ENCODE results near the gene ROMO1. TPM values are rescaled to one million over a fixed set of nuclear protein-coding genes. Genes with fewer than 3 reads are reported as not detected.
A peak's percentile ranks its signal among the peaks of the same experiment; 100 is the strongest.
"Not testable (repeated sequence)": the region's sequence is repeated elsewhere in the genome, so short reads cannot be mapped to it uniquely, and the experiment has no call there.

The ROMO1 gene
- total RNA-seq, 1 donor from 2014 or later, result 131 TPM

GRCh38 chr20:35743693-35744491, 44.7 kb downstream of the ROMO1 start:
- DNase-seq (ENCODE audit: extremely low spot score, unreplicated experiment), result no peak
- Mint-ChIP-seq H3K4me1 (ENCODE audit: unreplicated experiment) (peaks cover 30% of the 10 kb centered on the region), H3K27ac (peak overlapping the region; percentile 99), H3K9me3 (no peaks in the 10 kb centered on the region), H3K4me3 (peak overlapping the region; percentile 97), H3K27me3 (peaks cover 6% of the 10 kb centered on the region), H3K36me3 (peaks cover 24% of the 10 kb centered on the region)
- no peak for TF ChIP-seq CTCF (conservative IDR thresholded peaks at IDR 0.05)

- DNase-seq (ENCODE audit: extremely low spot score, unreplicated experiment); H3K27me3 Mint-ChIP-seq; H3K9me3 Mint-ChIP-seq; H3K4me3 Mint-ChIP-seq: not testable (repeated sequence)
- Mint-ChIP-seq H3K4me1 (ENCODE audit: unreplicated experiment) (peaks cover 27% of the 10 kb centered on the region), H3K27ac (peak overlapping the region; percentile 99), H3K36me3 (peaks cover 21% of the 10 kb centered on the region)
Measured at GRCh38 chr20:35744492-35744841, 45.3 kb downstream of the ROMO1 start.

Other genes starting within 250 kb of the ROMO1 start
- 48.7 and 57.1 TPM in 2 replicates for gene CEP250, start 243.8 kb upstream of the ROMO1 start, total RNA-seq (ENCODE audit: low replicate concordance)
- not detected in 2 replicates for gene C20orf173, start 169.8 kb upstream of the ROMO1 start, total RNA-seq (ENCODE audit: low replicate concordance)
- 264 and 288 TPM in 2 replicates for gene ERGIC3, start 157.3 kb upstream of the ROMO1 start, total RNA-seq (ENCODE audit: low replicate concordance)
- gene SPAG4, start 83.6 kb upstream of the ROMO1 start, total RNA-seq (ENCODE audit: low replicate concordance), result 1.6 and 2.4 TPM in 2 replicates
- gene CPNE1, start 34.5 kb upstream of the ROMO1 start, total RNA-seq (ENCODE audit: low replicate concordance), result 115 and 192 TPM in 2 replicates
- 122 and 153 TPM in 2 replicates for gene RBM12, start 34.5 kb upstream of the ROMO1 start, total RNA-seq (ENCODE audit: low replicate concordance)
- 26.7 and 29.9 TPM in 2 replicates for gene NFS1, start 53 bp upstream of the ROMO1 start, total RNA-seq (ENCODE audit: low replicate concordance)
- 361 and 398 TPM in 2 replicates for gene RBM39, start 42.9 kb downstream of the ROMO1 start, total RNA-seq (ENCODE audit: low replicate concordance)
- 33.4 and 37.6 TPM in 2 replicates for gene PHF20, start 72.6 kb downstream of the ROMO1 start, total RNA-seq (ENCODE audit: low replicate concordance)